ENCODE measurements around the gene C9orf153. TPM values are rescaled to one million over a fixed set of nuclear protein-coding genes. Genes with fewer than 3 reads are reported as not detected.

The C9orf153 gene
- total RNA-seq, 2 donors from 2014 or later, result 1.3 to 7.6 TPM

DNA sequence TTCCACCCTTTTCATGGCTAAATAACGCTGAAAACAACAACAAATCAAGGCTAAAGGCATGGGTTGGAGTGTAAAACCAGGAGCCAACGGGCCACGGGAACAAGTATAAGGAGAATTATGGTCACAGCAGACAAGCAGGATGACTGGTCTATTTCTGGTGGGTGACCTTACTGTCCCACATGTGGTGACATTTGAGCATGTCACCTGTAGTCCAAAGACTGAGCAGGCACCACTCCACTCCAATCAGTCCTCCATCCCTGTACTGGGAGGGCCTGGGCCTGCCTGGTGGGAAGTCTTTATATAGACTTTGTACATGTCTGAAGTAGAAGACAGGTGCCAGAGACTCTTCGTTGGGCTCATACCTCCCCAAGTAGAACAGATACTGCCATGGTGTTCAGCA lies 36.8 kb downstream of the C9orf153 start:
- TF ChIP-seq, protein P1, sequence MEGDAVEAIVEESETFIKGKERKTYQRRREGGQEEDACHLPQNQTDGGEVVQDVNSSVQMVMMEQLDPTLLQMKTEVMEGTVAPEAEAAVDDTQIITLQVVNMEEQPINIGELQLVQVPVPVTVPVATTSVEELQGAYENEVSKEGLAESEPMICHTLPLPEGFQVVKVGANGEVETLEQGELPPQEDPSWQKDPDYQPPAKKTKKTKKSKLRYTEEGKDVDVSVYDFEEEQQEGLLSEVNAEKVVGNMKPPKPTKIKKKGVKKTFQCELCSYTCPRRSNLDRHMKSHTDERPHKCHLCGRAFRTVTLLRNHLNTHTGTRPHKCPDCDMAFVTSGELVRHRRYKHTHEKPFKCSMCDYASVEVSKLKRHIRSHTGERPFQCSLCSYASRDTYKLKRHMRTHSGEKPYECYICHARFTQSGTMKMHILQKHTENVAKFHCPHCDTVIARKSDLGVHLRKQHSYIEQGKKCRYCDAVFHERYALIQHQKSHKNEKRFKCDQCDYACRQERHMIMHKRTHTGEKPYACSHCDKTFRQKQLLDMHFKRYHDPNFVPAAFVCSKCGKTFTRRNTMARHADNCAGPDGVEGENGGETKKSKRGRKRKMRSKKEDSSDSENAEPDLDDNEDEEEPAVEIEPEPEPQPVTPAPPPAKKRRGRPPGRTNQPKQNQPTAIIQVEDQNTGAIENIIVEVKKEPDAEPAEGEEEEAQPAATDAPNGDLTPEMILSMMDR (IDR thresholded peaks at IDR 0.05), result no peak
- TF ChIP-seq POLR2A (IDR thresholded peaks at IDR 0.05), result no peak
- ATAC-seq (no peak), DNase-seq (no peak)
- Histone ChIP-seq H3K4me3 (no peak overlapping the region), H3K36me3 (replicated peaks in 1 of 2; ENCODE audit: insufficient read depth in 1 of 2, low read depth in 2 of 2) (no peaks in the 10 kb centered on the region), H3K27me3 (no peaks in the 10 kb centered on the region), H3K4me1 (no peaks in the 10 kb centered on the region), H3K27ac (no peak overlapping the region), H3K9me3 (no peaks in the 10 kb centered on the region)
- intact Hi-C loops (cut with DNase I), result no loop called here
- whole genome bisulfite sequencing, 2 donors, result 83 to 84% methylated on average over 4 of the region's 4 CpGs

DNA sequence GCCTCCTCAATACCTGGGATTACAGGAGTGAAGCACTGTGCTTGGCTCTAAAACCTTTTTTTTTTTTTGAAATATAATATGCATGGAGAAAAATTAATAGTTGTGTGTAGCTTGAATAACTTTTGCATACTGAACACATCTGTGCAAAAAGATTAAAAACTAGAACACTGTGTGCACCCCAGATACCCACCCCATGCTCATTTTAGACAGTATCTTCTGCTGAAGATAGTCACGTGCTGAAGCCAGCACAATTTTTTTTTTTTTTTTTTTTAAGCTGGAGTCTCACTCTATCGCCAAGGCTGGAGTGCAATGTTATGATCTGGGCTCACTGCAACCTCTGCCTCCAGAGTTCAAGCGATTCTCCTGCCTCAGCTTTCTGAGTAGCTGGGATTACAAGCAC lies 39.9 kb downstream of the C9orf153 start:
- TF ChIP-seq, protein P1 (IDR thresholded peaks at IDR 0.05), result no peak
- no peak for TF ChIP-seq POLR2A (IDR thresholded peaks at IDR 0.05)
- H3K36me3 ChIP-seq (replicated peaks in 1 of 2; ENCODE audit: insufficient read depth in 1 of 2, low read depth in 2 of 2), result no peaks in the 10 kb centered on the region
- no peak for DNase-seq
- H3K9me3 ChIP-seq, result no peaks in the 10 kb centered on the region
- no peak for ATAC-seq
- WGBS, 2 donors, result 88 to 93% methylated on average over 3 of the region's 3 CpGs
- no peak overlapping the region for H3K4me3 ChIP-seq
- intact Hi-C loops (cut with DNase I), result no loop called here
- no peaks in the 10 kb centered on the region for H3K27me3 ChIP-seq
- no peaks in the 10 kb centered on the region for H3K4me1 ChIP-seq
- H3K27ac ChIP-seq, result no peak overlapping the region

DNA sequence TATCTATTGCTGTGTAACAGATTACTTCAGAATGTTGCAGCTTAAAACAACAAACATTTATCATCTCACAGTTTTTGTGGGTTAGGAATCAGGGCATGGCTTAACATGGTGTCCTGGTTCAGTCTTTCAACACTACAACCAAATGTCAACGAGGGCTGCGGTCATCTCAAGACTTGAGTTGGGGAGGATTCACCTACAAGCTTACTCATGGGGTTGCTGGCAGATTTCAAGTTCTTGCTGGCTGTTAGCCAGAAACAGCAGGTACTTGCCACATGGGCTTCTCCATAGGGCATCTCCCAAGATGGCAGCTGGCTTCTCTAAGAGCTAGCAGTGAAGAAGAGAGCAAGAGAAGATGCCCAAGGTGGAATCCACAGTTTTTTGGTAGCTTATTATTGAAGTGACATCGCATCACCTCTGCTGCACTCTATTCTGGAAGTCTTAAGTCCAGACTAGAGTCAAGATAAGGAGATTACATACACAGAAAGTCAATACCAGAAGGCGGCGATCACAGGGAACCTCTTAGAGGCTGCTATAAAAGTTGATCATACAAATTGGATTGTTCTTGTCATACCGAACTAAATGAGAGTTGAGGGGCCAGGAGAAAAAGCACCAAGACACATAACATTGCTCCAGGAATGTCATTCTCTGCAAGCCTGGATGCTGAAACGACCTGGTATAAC lies 42.2 kb downstream of the C9orf153 start:
- WGBS, 2 donors, result 66 to 70% methylated on average over 7 of the region's 7 CpGs
- DNase-seq, result no peak
- Histone ChIP-seq H3K27me3 (no peaks in the 10 kb centered on the region), H3K27ac (no peak overlapping the region), H3K9me3 (no peaks in the 10 kb centered on the region), H3K4me1 (no peaks in the 10 kb centered on the region), H3K36me3 (replicated peaks in 1 of 2; ENCODE audit: insufficient read depth in 1 of 2, low read depth in 2 of 2) (no peaks in the 10 kb centered on the region), H3K4me3 (no peak overlapping the region)
- TF ChIP-seq, protein P1 (IDR thresholded peaks at IDR 0.05), result no peak
- TF ChIP-seq POLR2A (IDR thresholded peaks at IDR 0.05), result no peak
- intact Hi-C loops (cut with DNase I), result no loop called here
- no peak for ATAC-seq

DNA sequence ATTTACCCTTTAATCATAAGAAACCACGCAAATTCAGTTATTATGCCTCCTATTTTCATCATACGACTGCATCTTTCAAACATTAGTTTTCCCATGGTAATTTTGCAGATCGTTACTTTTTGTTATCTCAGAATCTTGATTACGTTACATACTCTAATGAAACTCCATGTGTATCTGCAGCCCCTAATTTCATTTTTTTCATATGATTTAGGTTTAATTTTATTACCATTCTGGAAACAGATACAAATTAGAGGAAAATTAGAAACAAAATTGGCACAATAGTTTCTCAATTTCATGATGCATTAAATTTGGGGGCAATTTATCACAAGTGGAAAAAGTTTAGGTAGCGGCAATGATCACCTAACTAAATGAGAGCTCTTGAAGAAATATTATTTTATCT lies 52.3 kb downstream of the C9orf153 start:
- H3K9me3 ChIP-seq, result no peaks in the 10 kb centered on the region
- no peak overlapping the region for H3K27ac ChIP-seq
- intact Hi-C loops (cut with DNase I), result no loop called here
- 74 to 79% methylated on average over 5 of the region's 5 CpGs for WGBS, 2 donors
- ATAC-seq (no peak), DNase-seq (no peak)
- no peaks in the 10 kb centered on the region for H3K27me3 ChIP-seq
- no peak for TF ChIP-seq POLR2A (IDR thresholded peaks at IDR 0.05)
- TF ChIP-seq, protein P1 (IDR thresholded peaks at IDR 0.05), result no peak
- H3K4me1 ChIP-seq, result no peaks in the 10 kb centered on the region
- no peaks in the 10 kb centered on the region for H3K36me3 ChIP-seq (replicated peaks in 1 of 2; ENCODE audit: insufficient read depth in 1 of 2, low read depth in 2 of 2)
- no peak overlapping the region for H3K4me3 ChIP-seq

DNA sequence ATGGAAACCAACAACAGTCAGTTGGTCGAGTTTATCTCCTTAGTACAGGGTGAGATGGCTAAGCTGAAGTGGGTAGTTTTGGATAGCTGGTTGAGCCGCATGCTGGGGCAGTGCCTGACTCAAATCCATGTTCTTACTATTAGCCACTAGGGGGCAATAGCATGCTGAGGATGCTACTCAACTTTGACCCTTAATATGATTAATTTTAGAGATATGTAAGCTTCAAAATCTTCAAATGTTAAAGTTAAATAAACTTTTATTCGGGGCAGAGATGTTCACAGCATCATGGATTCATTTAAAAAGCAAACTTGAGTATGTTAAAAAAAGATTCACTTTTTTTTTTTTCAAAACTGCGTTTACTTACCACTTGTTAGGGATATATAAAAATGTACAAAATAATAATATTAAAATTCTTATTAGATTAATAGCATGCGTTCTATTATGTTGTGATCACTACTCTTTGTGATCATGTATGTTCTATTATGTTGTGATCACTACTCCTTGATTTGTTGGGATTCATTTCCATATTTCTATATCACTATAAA lies 57.0 kb downstream of the C9orf153 start:
- no peak overlapping the region for H3K27ac ChIP-seq
- intact Hi-C loops (cut with DNase I), result no loop called here
- H3K36me3 ChIP-seq (replicated peaks in 1 of 2; ENCODE audit: insufficient read depth in 1 of 2, low read depth in 2 of 2), result no peaks in the 10 kb centered on the region
- DNase-seq, result peak; percentile 18 to 31 (median 28)
- 20 to 26% methylated on average over 5 of the region's 5 CpGs for WGBS, 2 donors
- no peak for TF ChIP-seq POLR2A (IDR thresholded peaks at IDR 0.05)
- TF ChIP-seq, protein P1 (IDR thresholded peaks at IDR 0.05), result peak; percentile 40 to 84 (median 67)
- peak; percentile 77 for ATAC-seq
- H3K9me3 ChIP-seq, result no peaks in the 10 kb centered on the region
- no peaks in the 10 kb centered on the region for H3K4me1 ChIP-seq
- no peaks in the 10 kb centered on the region for H3K27me3 ChIP-seq
- H3K4me3 ChIP-seq, result no peak overlapping the region

Measured in body of pancreas (tissue), 4 donors.